Activated CD4-positive, CD25-positive, alpha-beta regulatory T cell treated with anti-CD3 and anti-CD28 coated beads, Interleukin-2, amount 50 U/mL, for 72 hours (primary cell): Measurements from ENCODE around the gene PPP1R9B.

Experiments
- DNase-seq: peaks from one replicate; pipeline ENCODE4 v3.0.0; 2021

PPP1R9B gene

GRCh38 chr17:50139950-50140885 lies 10.3 kb downstream of the PPP1R9B start:
- DNase-seq, result peak; percentile 84

GRCh38 chr17:50139185-50139783 lies 11.2 kb downstream of the PPP1R9B start:
- DNase-seq, result no peak

- DNase-seq, result no peak
Observed at GRCh38 chr17:50137042-50137441, 13.4 kb downstream of the PPP1R9B start.

- no peak for DNase-seq
Observed at GRCh38 chr17:50136096-50136687, 14.3 kb downstream of the PPP1R9B start.

GRCh38 chr17:50135316-50136095 lies 15.0 kb downstream of the PPP1R9B start:
- no peak for DNase-seq

- no peak for DNase-seq
Observed at GRCh38 chr17:50134206-50135110, 16.0 kb downstream of the PPP1R9B start.

GRCh38 chr17:50133769-50134099 lies 16.7 kb downstream of the PPP1R9B start:
- DNase-seq, result no peak

GRCh38 chr17:50133028-50133768 lies 17.3 kb downstream of the PPP1R9B start:
- no peak for DNase-seq

- DNase-seq, result no peak
Observed at GRCh38 chr17:50132104-50132794, 18.2 kb downstream of the PPP1R9B start.

- no peak for DNase-seq
Observed at GRCh38 chr17:50130559-50131305, 19.7 kb downstream of the PPP1R9B start.

GRCh38 chr17:50129728-50130558 lies 20.5 kb downstream of the PPP1R9B start, which contains the start of gene SAMD14:
Gene SAMD14 (minus strand): TSS chr17:50130160. CDS start chr17:50124959, 5,201 bp downstream.
- DNase-seq, result no peak

GRCh38 chr17:50129353-50129727 lies 21.1 kb downstream of the PPP1R9B start:
- DNase-seq, result no peak

- no peak for DNase-seq
Observed at GRCh38 chr17:50128441-50129352, 21.8 kb downstream of the PPP1R9B start.

- no peak for DNase-seq
Observed at GRCh38 chr17:50127697-50128361, 22.6 kb downstream of the PPP1R9B start.

- DNase-seq, result no peak
Observed at GRCh38 chr17:50125420-50125997, 25.0 kb downstream of the PPP1R9B start.

GRCh38 chr17:50123649-50124349 lies 26.7 kb downstream of the PPP1R9B start:
- DNase-seq, result no peak
